Measurements from ENCODE around the gene BLOC1S5. TPM values are rescaled to one million over a fixed set of nuclear protein-coding genes. Genes with fewer than 3 reads are reported as not detected.

BLOC1S5 gene
- total and polyA plus RNA-seq, 2 of the 13 experiments (the other 11 are each of a cell fraction or from before 2014, with no cell fraction given) = 10.5 to 41.5 TPM

DNA sequence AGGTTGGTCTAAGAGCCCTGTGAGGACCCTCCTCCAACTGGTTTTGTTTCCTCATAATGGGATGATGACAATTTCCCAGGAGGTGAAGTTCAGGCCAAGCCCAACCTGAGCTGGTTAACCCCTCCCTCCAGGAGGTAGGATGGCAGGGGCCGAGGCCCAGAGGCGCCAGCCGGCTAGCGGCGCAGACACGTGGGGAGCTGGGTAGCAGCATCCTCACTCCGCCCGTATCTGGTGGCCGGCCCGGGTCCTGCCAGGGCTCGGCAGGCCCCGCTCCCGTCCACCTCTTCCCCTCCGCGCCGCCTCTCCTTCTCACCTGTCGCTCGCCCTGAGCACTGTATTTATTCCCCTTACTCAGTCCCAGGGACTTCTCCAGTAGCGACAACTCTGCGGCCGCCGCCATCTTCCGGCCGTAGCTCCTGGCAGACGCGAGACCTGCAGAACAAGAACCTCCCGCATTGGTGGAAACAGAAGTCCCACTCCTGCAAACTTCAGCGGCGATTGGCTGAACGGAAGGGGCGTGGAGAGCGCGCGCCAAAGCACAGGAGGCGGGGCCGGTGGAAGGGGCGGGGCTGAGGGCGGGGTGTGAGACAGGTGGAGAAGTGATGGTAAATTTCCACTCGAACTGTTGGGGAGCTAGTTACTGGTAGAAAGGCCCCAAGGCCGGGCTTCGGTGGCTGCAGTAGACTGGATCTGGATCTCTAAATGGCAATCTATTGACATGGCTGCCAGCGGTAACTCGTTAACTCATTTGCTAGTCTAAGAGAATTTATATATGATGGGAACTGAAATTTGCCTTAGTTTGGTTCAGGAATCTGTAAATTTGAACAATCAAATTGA is 38.2 kb upstream of the BLOC1S5 start, which contains the start of gene EEF1E1 (continued):
- TF ChIP-seq ZNF318 (CRISPR knock-in tag; IDR thresholded peaks at IDR 0.05) (peak; percentile 62; the same call in 1 of the 2 replicates), NFIC (IDR thresholded peaks at IDR 0.05; ENCODE audit: low read length) (peak; percentile 57; the same call in 1 of the 2 replicates), ARNT2 (CRISPR knock-in tag; IDR thresholded peaks at IDR 0.05; ENCODE audit: low read depth) (peak; percentile 73), XRCC5 (optimal IDR thresholded peaks at IDR 0.05; ENCODE audit: low read length) (peak; percentile 42), FOXC1 (CRISPR knock-in tag; IDR thresholded peaks at IDR 0.05; ENCODE audit: borderline replicate concordance) (no peak; the same call in none of the 2 replicates), NFRKB (IDR thresholded peaks at IDR 0.05) (0 out of 2 replicates have a peak, but pooled peaks have one; percentile 54), MTERF4 (CRISPR knock-in tag; IDR thresholded peaks at IDR 0.05) (peak; percentile 90; the same call in 1 of the 2 replicates), CHCHD3 (CRISPR knock-in tag; IDR thresholded peaks at IDR 0.05) (no peak), SYNCRIP (IDR thresholded peaks at IDR 0.05; ENCODE audit: insufficient read depth, low read depth, low read length) (no peak), ZNF775 (CRISPR knock-in tag; IDR thresholded peaks at IDR 0.05; ENCODE audit: borderline replicate concordance) (no peak), ZMYM3 (CRISPR knock-in tag; IDR thresholded peaks at IDR 0.05) (no peak), CCDC6 (CRISPR knock-in tag; IDR thresholded peaks at IDR 0.05) (peak; percentile 69), KDM6A (CRISPR knock-in tag; IDR thresholded peaks at IDR 0.05; ENCODE audit: low read depth) (0 out of 2 replicates have a peak, but pooled peaks have one; percentile 25)
- TF ChIP-seq, protein P1, sequence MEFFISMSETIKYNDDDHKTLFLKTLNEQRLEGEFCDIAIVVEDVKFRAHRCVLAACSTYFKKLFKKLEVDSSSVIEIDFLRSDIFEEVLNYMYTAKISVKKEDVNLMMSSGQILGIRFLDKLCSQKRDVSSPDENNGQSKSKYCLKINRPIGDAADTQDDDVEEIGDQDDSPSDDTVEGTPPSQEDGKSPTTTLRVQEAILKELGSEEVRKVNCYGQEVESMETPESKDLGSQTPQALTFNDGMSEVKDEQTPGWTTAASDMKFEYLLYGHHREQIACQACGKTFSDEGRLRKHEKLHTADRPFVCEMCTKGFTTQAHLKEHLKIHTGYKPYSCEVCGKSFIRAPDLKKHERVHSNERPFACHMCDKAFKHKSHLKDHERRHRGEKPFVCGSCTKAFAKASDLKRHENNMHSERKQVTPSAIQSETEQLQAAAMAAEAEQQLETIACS (CRISPR knock-in tag; IDR thresholded peaks at IDR 0.05) = no peak
